IPS-18a (cell line): ENCODE results near the gene NLK.
"Not testable (repeated sequence)": the region's sequence is repeated elsewhere in the genome, so short reads cannot be mapped to it uniquely, and the experiment has no call there.

Source experiments
- H3K27ac ChIP-seq: one replicate; pipeline ENCODE4 v1.5.1; 2013; ENCODE audit warnings: low read length
- H3K27me3 ChIP-seq: one replicate; pipeline ENCODE4 v1.6.1; 2013; ENCODE audit warnings: mild to moderate bottlenecking, low read length; ENCODE audit not compliant: control insufficient read depth, insufficient read depth
- H3K36me3 ChIP-seq: one replicate; pipeline ENCODE4 v1.6.1; 2013; ENCODE audit warnings: low read depth, low read length; ENCODE audit not compliant: control insufficient read depth
- H3K4me1 ChIP-seq: one replicate; pipeline ENCODE4 v1.6.1; 2013; ENCODE audit warnings: low read depth, low read length; ENCODE audit not compliant: control insufficient read depth
- H3K4me3 ChIP-seq: one replicate; pipeline ENCODE4 v1.5.1; 2013; ENCODE audit warnings: low read length
- H3K9ac ChIP-seq: one replicate; pipeline ENCODE4 v1.6.1; 2013; ENCODE audit warnings: mild to moderate bottlenecking, low read length, moderate library complexity
- H3K9me3 ChIP-seq: one replicate; pipeline ENCODE4 v1.6.1; 2013; ENCODE audit warnings: low read depth, low read length; ENCODE audit not compliant: control insufficient read depth

The NLK gene

DNA sequence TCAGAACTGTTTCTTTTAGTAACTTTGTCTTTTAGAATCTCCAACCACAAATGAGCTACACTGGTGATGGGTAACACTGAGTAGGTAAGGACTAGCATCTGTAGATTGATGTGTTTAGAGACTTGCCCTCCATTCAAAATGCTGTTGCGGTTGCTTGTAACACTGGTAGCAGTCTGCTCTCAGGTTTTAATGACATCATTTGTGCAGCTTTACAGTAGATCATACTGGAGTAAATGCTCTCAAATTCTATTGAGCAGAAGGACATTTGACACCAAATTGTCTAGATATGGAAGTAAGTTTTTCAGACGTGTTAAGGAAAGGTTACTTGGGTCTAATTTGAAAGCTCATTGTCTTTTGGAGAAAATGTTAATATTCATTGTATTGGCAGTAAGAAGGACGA is 98.8 kb downstream of the NLK start:
- H3K9ac ChIP-seq: no peak overlapping the region
- no peaks in the 10 kb centered on the region for H3K9me3 ChIP-seq
- H3K4me1 ChIP-seq: no peaks in the 10 kb centered on the region
- H3K27me3 ChIP-seq: no peaks in the 10 kb centered on the region
- H3K4me3 ChIP-seq: no peak overlapping the region
- no peaks in the 10 kb centered on the region for H3K36me3 ChIP-seq
- no peak overlapping the region for H3K27ac ChIP-seq

GRCh38 chr17:28141773-28142172 is 99.3 kb downstream of the NLK start:
- no peaks in the 10 kb centered on the region for H3K27me3 ChIP-seq
- no peak overlapping the region for H3K27ac ChIP-seq
- H3K9ac ChIP-seq: no peak overlapping the region
- no peaks in the 10 kb centered on the region for H3K4me1 ChIP-seq
- no peak overlapping the region for H3K4me3 ChIP-seq
- no peaks in the 10 kb centered on the region for H3K36me3 ChIP-seq
- no peaks in the 10 kb centered on the region for H3K9me3 ChIP-seq

DNA sequence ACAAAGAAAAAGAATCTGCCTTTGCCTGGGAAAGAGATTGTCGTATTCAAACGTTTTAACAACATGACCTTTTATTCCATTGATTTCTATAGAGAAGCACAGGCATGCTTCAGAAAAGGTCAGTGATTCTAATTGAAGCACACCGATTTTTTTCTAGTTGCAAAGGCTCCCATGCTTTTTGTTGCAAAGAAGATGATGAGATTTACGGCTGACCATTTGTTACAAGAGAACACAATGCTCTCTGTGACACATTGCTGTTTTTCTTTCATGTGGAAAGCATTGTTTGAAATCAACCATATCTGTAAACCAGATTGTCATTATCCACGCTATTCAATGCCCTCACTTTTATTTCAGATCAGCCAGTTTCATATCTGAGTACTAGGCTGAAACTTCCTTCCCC is 99.8 kb downstream of the NLK start:
- Histone ChIP-seq H3K4me1 (no peaks in the 10 kb centered on the region), H3K36me3 (no peaks in the 10 kb centered on the region), H3K27ac (no peak overlapping the region), H3K9ac (no peak overlapping the region), H3K9me3 (no peaks in the 10 kb centered on the region), H3K4me3 (no peak overlapping the region), H3K27me3 (no peaks in the 10 kb centered on the region)

- H3K9me3 ChIP-seq: no peaks in the 10 kb centered on the region
- no peak overlapping the region for H3K9ac ChIP-seq
- no peaks in the 10 kb centered on the region for H3K4me1 ChIP-seq
- no peaks in the 10 kb centered on the region for H3K27me3 ChIP-seq
- no peak overlapping the region for H3K27ac ChIP-seq
- no peak overlapping the region for H3K4me3 ChIP-seq
- H3K36me3 ChIP-seq: no peaks in the 10 kb centered on the region
Observed at GRCh38 chr17:28144019-28144418, 101.5 kb downstream of the NLK start.

GRCh38 chr17:28145348-28145747 is 102.9 kb downstream of the NLK start:
- Histone ChIP-seq H3K36me3 (no peaks in the 10 kb centered on the region), H3K9ac (no peak overlapping the region), H3K27me3 (no peaks in the 10 kb centered on the region), H3K4me1 (no peaks in the 10 kb centered on the region), H3K27ac (no peak overlapping the region), H3K9me3 (no peaks in the 10 kb centered on the region), H3K4me3 (no peak overlapping the region)

DNA sequence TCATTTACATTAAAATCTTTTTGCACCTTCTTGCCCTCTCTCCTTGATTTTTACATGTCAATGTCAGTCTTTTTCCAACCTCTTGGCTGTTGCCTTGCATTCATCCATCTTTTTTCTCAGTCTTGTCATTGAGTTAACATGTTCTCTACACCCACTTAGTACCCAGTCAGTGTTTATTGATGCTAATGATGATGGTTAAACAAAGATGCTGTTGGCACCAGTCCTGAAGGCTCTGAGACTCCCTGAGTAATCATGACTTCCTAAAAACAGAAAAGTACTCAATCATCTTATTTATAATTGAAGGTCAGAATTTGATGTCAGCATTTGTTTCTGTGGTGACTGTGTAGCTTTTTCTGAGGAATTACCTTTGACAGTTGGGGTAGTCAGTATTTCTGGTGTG is 104.5 kb downstream of the NLK start:
- H3K27ac ChIP-seq: no peak overlapping the region
- no peak overlapping the region for H3K9ac ChIP-seq
- no peaks in the 10 kb centered on the region for H3K27me3 ChIP-seq
- no peaks in the 10 kb centered on the region for H3K36me3 ChIP-seq
- H3K9me3 ChIP-seq: no peaks in the 10 kb centered on the region
- H3K4me3 ChIP-seq: no peak overlapping the region
- H3K4me1 ChIP-seq: no peaks in the 10 kb centered on the region

GRCh38 chr17:28151001-28151400 is 108.5 kb downstream of the NLK start:
- no peaks in the 10 kb centered on the region for H3K4me1 ChIP-seq
- H3K27ac ChIP-seq: no peak overlapping the region
- H3K36me3 ChIP-seq: no peaks in the 10 kb centered on the region
- H3K9me3 ChIP-seq: no peaks in the 10 kb centered on the region
- H3K4me3 ChIP-seq: no peak overlapping the region
- no peak overlapping the region for H3K9ac ChIP-seq
- H3K27me3 ChIP-seq: no peaks in the 10 kb centered on the region

DNA sequence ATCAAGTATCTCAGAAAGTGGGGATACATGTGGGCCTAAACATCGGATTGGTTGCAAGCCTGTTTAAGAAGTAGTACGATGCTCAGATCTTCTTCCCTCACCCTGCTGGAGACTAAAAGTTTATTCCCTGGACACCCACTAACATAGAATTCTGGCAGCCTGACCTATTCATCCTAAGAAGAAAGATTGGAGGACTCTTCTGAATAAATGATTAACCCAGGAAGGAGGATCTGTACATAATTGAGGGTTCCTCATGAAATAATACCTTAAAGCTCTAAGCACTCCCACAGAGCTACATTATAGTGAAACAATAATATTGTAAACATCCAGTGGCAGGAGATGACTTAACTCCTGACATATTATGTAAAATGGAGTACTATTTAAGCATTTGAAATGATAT is 111.7 kb downstream of the NLK start:
- no peaks in the 10 kb centered on the region for H3K9me3 ChIP-seq
- H3K9ac ChIP-seq: no peak overlapping the region
- no peaks in the 10 kb centered on the region for H3K4me1 ChIP-seq
- no peaks in the 10 kb centered on the region for H3K36me3 ChIP-seq
- H3K27ac ChIP-seq: no peak overlapping the region
- no peak overlapping the region for H3K4me3 ChIP-seq
- H3K27me3 ChIP-seq: no peaks in the 10 kb centered on the region

DNA sequence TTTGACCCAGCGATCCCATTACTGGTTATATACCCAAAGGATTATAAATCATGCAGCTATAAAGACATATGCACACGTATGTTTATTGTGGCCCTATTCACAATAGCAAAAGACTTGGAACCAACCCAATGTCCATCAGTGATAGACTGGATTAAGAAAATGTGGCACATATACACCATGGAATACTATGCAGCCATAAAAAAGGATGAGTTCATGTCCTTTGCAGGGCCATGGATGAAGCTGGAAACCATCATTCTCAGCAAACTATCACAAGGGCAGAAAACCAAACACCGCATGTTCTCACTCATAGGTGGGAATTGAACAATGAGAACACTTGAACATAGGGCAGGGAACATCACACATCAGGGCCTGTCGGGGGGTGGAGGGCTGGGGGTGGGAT is 112.9 kb downstream of the NLK start:
- H3K4me1 ChIP-seq, H3K36me3 ChIP-seq, H3K27me3 ChIP-seq: not testable (repeated sequence)

GRCh38 chr17:28159004-28159403 is 116.5 kb downstream of the NLK start:
- Histone ChIP-seq H3K27me3 (no peaks in the 10 kb centered on the region), H3K36me3 (no peaks in the 10 kb centered on the region), H3K4me1 (no peaks in the 10 kb centered on the region), H3K4me3 (no peak overlapping the region), H3K27ac (no peak overlapping the region), H3K9ac (no peak overlapping the region), H3K9me3 (no peaks in the 10 kb centered on the region)

More for the DNA sequence above, 112.9 kb downstream of the NLK start:
- not testable (repeated sequence) for H3K9me3 ChIP-seq, H3K9ac ChIP-seq, H3K4me3 ChIP-seq, H3K27ac ChIP-seq

- H3K27ac ChIP-seq: no peak overlapping the region
- no peak overlapping the region for H3K4me3 ChIP-seq
- no peaks in the 10 kb centered on the region for H3K4me1 ChIP-seq
- H3K9ac ChIP-seq: no peak overlapping the region
- H3K27me3 ChIP-seq: no peaks in the 10 kb centered on the region
- no peaks in the 10 kb centered on the region for H3K36me3 ChIP-seq
- no peaks in the 10 kb centered on the region for H3K9me3 ChIP-seq
Observed at GRCh38 chr17:28159924-28160323, 117.4 kb downstream of the NLK start.

- Histone ChIP-seq H3K36me3 (peaks cover 4% of the 10 kb centered on the region), H3K4me1 (no peaks in the 10 kb centered on the region), H3K4me3 (no peak overlapping the region), H3K27ac (peak overlapping the region; percentile 37), H3K9ac (no peak overlapping the region), H3K9me3 (no peaks in the 10 kb centered on the region), H3K27me3 (no peaks in the 10 kb centered on the region)
Observed at GRCh38 chr17:28160610-28161009, 118.1 kb downstream of the NLK start.
